BLaER1 treated with 17β-estradiol and CSF1 and Interleukin-3, amounts not matched to agents 10 nM and 100 nM (cell line): ENCODE data around the gene NGB.

ENCODE experiments used
- H3K27ac ChIP-seq, 11 experiments: shearing (Covaris generic); formaldehyde crosslinking; 2 replicates each; pipeline ENCODE4 v1.8.1; 2022
- H3K27me3 ChIP-seq, 11 experiments: shearing (Covaris generic); formaldehyde crosslinking; 2 replicates each; pipeline ENCODE4 v1.8.1; 2022
- H3K36me3 ChIP-seq, 11 experiments: shearing (Covaris generic); formaldehyde crosslinking; 2 replicates each; pipeline ENCODE4 v1.8.1; 2022
- H3K4me1 ChIP-seq, 10 experiments: shearing (Covaris generic); formaldehyde crosslinking; 2 replicates each; pipeline ENCODE4 v1.8.1; 2022
- H3K4me2 ChIP-seq, 11 experiments: shearing (Covaris generic); formaldehyde crosslinking; 2 replicates each; pipeline ENCODE4 v1.8.1; 2022
- H3K4me3 ChIP-seq, 10 experiments: shearing (Covaris generic); formaldehyde crosslinking; 2 replicates each; pipeline ENCODE4 v1.8.1; 2022
- H3K9ac ChIP-seq, 11 experiments: shearing (Covaris generic); formaldehyde crosslinking; 2 replicates each; pipeline ENCODE4 v1.8.1; 2022
- H3K9me3 ChIP-seq, 11 experiments: shearing (Covaris generic); formaldehyde crosslinking; replicated peaks in 1 of 11; 2 replicates each; pipeline ENCODE4 v1.8.1; 2022
- H4K20me1 ChIP-seq, 11 experiments: shearing (Covaris generic); formaldehyde crosslinking; 2 replicates each; pipeline ENCODE4 v1.8.1; 2022
- Cebpa-rat ChIP-seq, 11 experiments: shearing (Covaris generic); IDR thresholded peaks; 2 replicates each; pipeline ENCODE4 v1.8.1; 2022

NGB gene

DNA sequence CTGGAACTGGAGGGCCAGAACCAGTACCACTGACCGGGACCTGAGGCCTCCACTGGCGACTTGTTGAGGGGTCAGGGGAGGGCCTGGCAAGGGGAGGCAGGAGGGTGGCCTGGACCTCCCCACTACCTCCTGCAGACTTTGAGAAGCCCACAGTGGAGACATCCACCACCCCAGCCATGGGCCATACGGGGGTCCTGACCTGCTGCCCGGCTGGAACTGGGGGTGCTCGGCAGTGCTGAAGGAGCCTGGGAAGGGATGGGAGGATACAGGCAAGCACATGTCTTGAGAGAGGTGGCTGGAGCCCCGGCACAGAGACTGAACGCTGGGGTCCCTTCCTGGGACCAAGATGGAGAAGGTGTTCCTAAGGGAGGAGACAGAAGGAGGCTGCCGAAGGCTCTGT, 14.3 kb downstream of the NGB start:
- H3K4me3 ChIP-seq, result no peak overlapping the region
- H4K20me1 ChIP-seq, result peaks cover 0 to 4% (median 0%) of the 10 kb centered on the region in 11 experiments; a peak in 1 of 22 replicates
- no peak overlapping the region for H3K9ac ChIP-seq
- TF ChIP-seq Cebpa-rat (IDR thresholded peaks at IDR 0.05), result no peak
- H3K4me2 ChIP-seq, result no peak overlapping the region
- H3K9me3 ChIP-seq, result no peaks in the 10 kb centered on the region
- peaks cover 11 to 44% (median 37%) of the 10 kb centered on the region in 10 experiments; a peak in 16 of 20 replicates for H3K4me1 ChIP-seq
- H3K27ac ChIP-seq, result no peak overlapping the region
- peaks cover 0 to 42% (median 22%) of the 10 kb centered on the region in 11 experiments; a peak in 17 of 22 replicates for H3K36me3 ChIP-seq
- H3K27me3 ChIP-seq, result no peaks in the 10 kb centered on the region

- Histone ChIP-seq H4K20me1 (peaks cover 0 to 3% (median 0%) of the 10 kb centered on the region in 11 experiments; a peak in 2 of 22 replicates), H3K27me3 (no peaks in the 10 kb centered on the region), H3K4me2 (peak overlapping the region in 8 of 11 experiments; percentile 8 to 75 (median 47); a peak in 13 of 22 replicates), H3K9me3 (no peaks in the 10 kb centered on the region; a peak in 1 of 22 replicates), H3K36me3 (peaks cover 8 to 60% (median 41%) of the 10 kb centered on the region in 11 experiments; a peak in 20 of 22 replicates), H3K4me1 (peaks cover 0 to 50% (median 38%) of the 10 kb centered on the region in 10 experiments; a peak in 13 of 20 replicates), H3K4me3 (no peak overlapping the region), H3K27ac (no peak overlapping the region), H3K9ac (no peak overlapping the region)
- TF ChIP-seq Cebpa-rat (IDR thresholded peaks at IDR 0.05), result no peak
These were observed 17.4 kb downstream of the NGB start for GRCh38 chr14:77253333-77254190.

- peaks cover 0 to 50% (median 38%) of the 10 kb centered on the region in 10 experiments; a peak in 13 of 20 replicates for H3K4me1 ChIP-seq
- no peak overlapping the region for H3K9ac ChIP-seq
- peaks cover 0 to 3% (median 0%) of the 10 kb centered on the region in 11 experiments; a peak in 2 of 22 replicates for H4K20me1 ChIP-seq
- TF ChIP-seq Cebpa-rat (IDR thresholded peaks at IDR 0.05), result no peak
- H3K4me3 ChIP-seq, result no peak overlapping the region
- H3K27me3 ChIP-seq, result no peaks in the 10 kb centered on the region
- H3K4me2 ChIP-seq, result peak overlapping the region in 8 of 11 experiments; percentile 8 to 75 (median 63); a peak in 14 of 22 replicates
- peaks cover 10 to 76% (median 57%) of the 10 kb centered on the region in 11 experiments; a peak in 20 of 22 replicates for H3K36me3 ChIP-seq
- no peak overlapping the region for H3K27ac ChIP-seq
- no peaks in the 10 kb centered on the region; a peak in 1 of 22 replicates for H3K9me3 ChIP-seq
These were observed 19.1 kb downstream of the NGB start for GRCh38 chr14:77251870-77252269.

DNA sequence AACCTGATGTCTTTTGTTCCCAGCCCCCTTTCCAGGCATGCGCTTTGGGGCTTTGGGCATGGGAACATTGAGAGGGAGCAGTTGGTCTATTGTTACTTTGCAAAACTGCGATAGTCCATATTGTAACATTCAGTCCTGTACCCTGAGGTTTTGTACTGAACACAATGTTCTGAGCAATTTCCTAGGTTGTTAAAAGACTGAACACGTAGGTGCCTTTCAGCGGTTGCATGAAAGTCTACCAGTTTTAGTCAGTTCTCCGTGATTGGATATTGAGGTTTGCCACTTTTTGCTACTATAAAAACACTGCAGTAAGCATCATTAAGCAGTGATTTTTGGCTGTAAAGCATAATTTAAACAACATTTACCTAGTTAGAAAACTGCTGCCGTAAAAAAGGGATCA, 20.1 kb downstream of the NGB start:
- no peak overlapping the region for H3K27ac ChIP-seq
- TF ChIP-seq Cebpa-rat (IDR thresholded peaks at IDR 0.05), result no peak
- H3K4me3 ChIP-seq, result no peak overlapping the region
- H3K4me1 ChIP-seq, result peaks cover 0 to 50% (median 38%) of the 10 kb centered on the region in 10 experiments; a peak in 13 of 20 replicates
- peaks cover 0 to 3% (median 0%) of the 10 kb centered on the region in 11 experiments; a peak in 2 of 22 replicates for H4K20me1 ChIP-seq
- no peaks in the 10 kb centered on the region; a peak in 1 of 22 replicates for H3K9me3 ChIP-seq
- H3K4me2 ChIP-seq, result peak overlapping the region in 6 of 11 experiments; percentile 40 to 75 (median 63); a peak in 9 of 22 replicates
- H3K27me3 ChIP-seq, result no peaks in the 10 kb centered on the region
- H3K36me3 ChIP-seq, result peaks cover 15 to 85% (median 66%) of the 10 kb centered on the region in 11 experiments
- no peak overlapping the region for H3K9ac ChIP-seq

- Histone ChIP-seq H3K4me3 (no peak overlapping the region), H3K36me3 (peaks cover 17 to 86% (median 70%) of the 10 kb centered on the region in 11 experiments), H3K27ac (no peak overlapping the region), H3K4me1 (peaks cover 8 to 65% (median 50%) of the 10 kb centered on the region in 10 experiments), H3K27me3 (no peaks in the 10 kb centered on the region), H3K4me2 (0 out of 22 replicates have a peak overlapping the region, but pooled peaks of 1 of the 11 experiments have one; percentile 75), H4K20me1 (peaks cover 0 to 3% (median 0%) of the 10 kb centered on the region in 11 experiments; a peak in 2 of 22 replicates), H3K9me3 (no peaks in the 10 kb centered on the region; a peak in 2 of 22 replicates), H3K9ac (no peak overlapping the region)
- TF ChIP-seq Cebpa-rat (IDR thresholded peaks at IDR 0.05), result no peak
These were observed 21.7 kb downstream of the NGB start for GRCh38 chr14:77249286-77249685.

DNA sequence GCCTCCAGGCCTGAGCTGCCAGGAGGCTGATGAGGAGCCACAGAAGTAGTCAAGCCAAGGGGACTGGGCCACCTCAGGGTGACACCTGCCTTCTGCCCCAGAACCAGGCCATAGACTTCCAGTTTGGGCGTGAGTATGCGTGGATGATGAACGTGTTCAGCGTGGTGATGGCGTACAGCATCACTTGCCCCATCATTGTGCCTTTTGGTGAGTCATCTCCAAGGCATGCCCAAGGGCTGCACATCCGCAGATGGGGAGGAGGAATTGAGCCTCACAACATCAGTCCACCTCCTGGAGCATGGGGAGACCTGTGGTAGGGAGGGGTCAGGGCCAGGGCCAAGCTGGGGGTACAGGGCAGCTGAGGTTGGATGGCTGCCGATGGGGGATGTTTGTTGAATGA, 22.3 kb downstream of the NGB start:
- Histone ChIP-seq H4K20me1 (no peaks in the 10 kb centered on the region; a peak in 2 of 22 replicates), H3K9me3 (no peaks in the 10 kb centered on the region; a peak in 2 of 22 replicates), H3K36me3 (peaks cover 17 to 80% (median 63%) of the 10 kb centered on the region in 11 experiments), H3K27me3 (no peaks in the 10 kb centered on the region), H3K9ac (no peak overlapping the region), H3K4me2 (no peak overlapping the region), H3K4me3 (no peak overlapping the region), H3K27ac (no peak overlapping the region), H3K4me1 (peaks cover 15 to 68% (median 52%) of the 10 kb centered on the region in 10 experiments)
- no peak for TF ChIP-seq Cebpa-rat (IDR thresholded peaks at IDR 0.05)

- Histone ChIP-seq H4K20me1 (peaks cover 0 to 9% (median 0%) of the 10 kb centered on the region in 11 experiments; a peak in 1 of 22 replicates), H3K4me2 (no peak overlapping the region), H3K36me3 (peaks cover 17 to 61% (median 49%) of the 10 kb centered on the region in 11 experiments), H3K4me3 (no peak overlapping the region), H3K9ac (no peak overlapping the region), H3K27ac (no peak overlapping the region), H3K9me3 (no peaks in the 10 kb centered on the region; a peak in 2 of 22 replicates), H3K4me1 (peaks cover 33 to 68% (median 55%) of the 10 kb centered on the region in 10 experiments), H3K27me3 (no peaks in the 10 kb centered on the region)
- no peak for TF ChIP-seq Cebpa-rat (IDR thresholded peaks at IDR 0.05)
These were observed 24.2 kb downstream of the NGB start for GRCh38 chr14:77246784-77247183.

- Histone ChIP-seq H3K36me3 (peaks cover 17 to 52% (median 42%) of the 10 kb centered on the region in 11 experiments; a peak in 21 of 22 replicates), H3K27ac (no peak overlapping the region), H4K20me1 (peaks cover 0 to 9% (median 0%) of the 10 kb centered on the region in 11 experiments; a peak in 1 of 22 replicates), H3K4me1 (peaks cover 36 to 68% (median 56%) of the 10 kb centered on the region in 10 experiments), H3K9ac (no peak overlapping the region), H3K9me3 (no peaks in the 10 kb centered on the region; a peak in 2 of 22 replicates), H3K27me3 (no peaks in the 10 kb centered on the region), H3K4me2 (no peak overlapping the region; a peak in 1 of 22 replicates), H3K4me3 (no peak overlapping the region)
- no peak for TF ChIP-seq Cebpa-rat (IDR thresholded peaks at IDR 0.05)
These were observed 25.2 kb downstream of the NGB start for GRCh38 chr14:77245820-77246219.
